Measurements from ENCODE around the gene TEKT5.

The TEKT5 gene

GRCh38 chr16:10660950-10661635, 33.6 kb downstream of the TEKT5 start:
- Histone ChIP-seq H3K4me2 (ENCODE audit: low read depth, low read length, poor library complexity, severe bottlenecking) (no peak overlapping the region), H3K4me3 (ENCODE audit: low read length, poor library complexity, severe bottlenecking) (no peak overlapping the region), H3K36me3 (ENCODE audit: insufficient read depth, low read length) (no peaks in the 10 kb centered on the region), H3K79me2 (ENCODE audit: insufficient read depth, low read length) (no peaks in the 10 kb centered on the region), H2AFZ (ENCODE audit: low read length) (no peak overlapping the region), H4K20me1 (ENCODE audit: insufficient read depth, low read length, poor library complexity, severe bottlenecking) (no peaks in the 10 kb centered on the region), H3K9ac (ENCODE audit: low read depth, low read length, poor library complexity, severe bottlenecking) (no peak overlapping the region), H3K9me3 (ENCODE audit: insufficient read depth, low read depth, low read length) (no peaks in the 10 kb centered on the region), H3F3A (ENCODE audit: low read depth) (no peaks in the 10 kb centered on the region), H3K9me2 (replicated peaks; ENCODE audit: low read depth, low read length) (no peaks in the 10 kb centered on the region), H3K27me3 (ENCODE audit: insufficient read depth, low read length, poor library complexity, severe bottlenecking) (no peaks in the 10 kb centered on the region), H3K4me1 (ENCODE audit: insufficient read depth, low read length, poor library complexity, severe bottlenecking) (no peaks in the 10 kb centered on the region)
- no peak for TF ChIP-seq EZH2phosphoT487 (IDR thresholded peaks at IDR 0.05; ENCODE audit: borderline replicate concordance)
- TF ChIP-seq, protein P1, sequence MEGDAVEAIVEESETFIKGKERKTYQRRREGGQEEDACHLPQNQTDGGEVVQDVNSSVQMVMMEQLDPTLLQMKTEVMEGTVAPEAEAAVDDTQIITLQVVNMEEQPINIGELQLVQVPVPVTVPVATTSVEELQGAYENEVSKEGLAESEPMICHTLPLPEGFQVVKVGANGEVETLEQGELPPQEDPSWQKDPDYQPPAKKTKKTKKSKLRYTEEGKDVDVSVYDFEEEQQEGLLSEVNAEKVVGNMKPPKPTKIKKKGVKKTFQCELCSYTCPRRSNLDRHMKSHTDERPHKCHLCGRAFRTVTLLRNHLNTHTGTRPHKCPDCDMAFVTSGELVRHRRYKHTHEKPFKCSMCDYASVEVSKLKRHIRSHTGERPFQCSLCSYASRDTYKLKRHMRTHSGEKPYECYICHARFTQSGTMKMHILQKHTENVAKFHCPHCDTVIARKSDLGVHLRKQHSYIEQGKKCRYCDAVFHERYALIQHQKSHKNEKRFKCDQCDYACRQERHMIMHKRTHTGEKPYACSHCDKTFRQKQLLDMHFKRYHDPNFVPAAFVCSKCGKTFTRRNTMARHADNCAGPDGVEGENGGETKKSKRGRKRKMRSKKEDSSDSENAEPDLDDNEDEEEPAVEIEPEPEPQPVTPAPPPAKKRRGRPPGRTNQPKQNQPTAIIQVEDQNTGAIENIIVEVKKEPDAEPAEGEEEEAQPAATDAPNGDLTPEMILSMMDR (conservative IDR thresholded peaks at IDR 0.05; ENCODE audit: low read length) = no peak

- H3K9me3 ChIP-seq (ENCODE audit: insufficient read depth, low read depth, low read length) = no peaks in the 10 kb centered on the region
- no peaks in the 10 kb centered on the region for H3K4me1 ChIP-seq (ENCODE audit: insufficient read depth, low read length, poor library complexity, severe bottlenecking)
- no peak overlapping the region for H3K9ac ChIP-seq (ENCODE audit: low read depth, low read length, poor library complexity, severe bottlenecking)
- no peaks in the 10 kb centered on the region for H3K27me3 ChIP-seq (ENCODE audit: insufficient read depth, low read length, poor library complexity, severe bottlenecking)
- H2AFZ ChIP-seq (ENCODE audit: low read length) = no peak overlapping the region
- H3K79me2 ChIP-seq (ENCODE audit: insufficient read depth, low read length) = no peaks in the 10 kb centered on the region
- no peaks in the 10 kb centered on the region for H3F3A ChIP-seq (ENCODE audit: low read depth)
- H3K36me3 ChIP-seq (ENCODE audit: insufficient read depth, low read length) = no peaks in the 10 kb centered on the region
- TF ChIP-seq, protein P1 (conservative IDR thresholded peaks at IDR 0.05; ENCODE audit: low read length) = no peak
- no peak for TF ChIP-seq EZH2phosphoT487 (IDR thresholded peaks at IDR 0.05; ENCODE audit: borderline replicate concordance)
- no peak overlapping the region for H3K4me2 ChIP-seq (ENCODE audit: low read depth, low read length, poor library complexity, severe bottlenecking)
- H4K20me1 ChIP-seq (ENCODE audit: insufficient read depth, low read length, poor library complexity, severe bottlenecking) = no peaks in the 10 kb centered on the region
- no peaks in the 10 kb centered on the region for H3K9me2 ChIP-seq (replicated peaks; ENCODE audit: low read depth, low read length)
- no peak overlapping the region for H3K4me3 ChIP-seq (ENCODE audit: low read length, poor library complexity, severe bottlenecking)
Observed at GRCh38 chr16:10658943-10659342, 35.8 kb downstream of the TEKT5 start.

GRCh38 chr16:10657925-10658324, 36.8 kb downstream of the TEKT5 start:
- H3K9me2 ChIP-seq (replicated peaks; ENCODE audit: low read depth, low read length) = no peaks in the 10 kb centered on the region
- H3K4me3 ChIP-seq (ENCODE audit: low read length, poor library complexity, severe bottlenecking) = no peak overlapping the region
- no peaks in the 10 kb centered on the region for H3K27me3 ChIP-seq (ENCODE audit: insufficient read depth, low read length, poor library complexity, severe bottlenecking)
- H2AFZ ChIP-seq (ENCODE audit: low read length) = no peak overlapping the region
- H4K20me1 ChIP-seq (ENCODE audit: insufficient read depth, low read length, poor library complexity, severe bottlenecking) = no peaks in the 10 kb centered on the region
- H3K4me1 ChIP-seq (ENCODE audit: insufficient read depth, low read length, poor library complexity, severe bottlenecking) = no peaks in the 10 kb centered on the region
- H3K4me2 ChIP-seq (ENCODE audit: low read depth, low read length, poor library complexity, severe bottlenecking) = no peak overlapping the region
- no peaks in the 10 kb centered on the region for H3K36me3 ChIP-seq (ENCODE audit: insufficient read depth, low read length)
- H3K79me2 ChIP-seq (ENCODE audit: insufficient read depth, low read length) = no peaks in the 10 kb centered on the region
- no peak for TF ChIP-seq EZH2phosphoT487 (IDR thresholded peaks at IDR 0.05; ENCODE audit: borderline replicate concordance)
- TF ChIP-seq, protein P1 (conservative IDR thresholded peaks at IDR 0.05; ENCODE audit: low read length) = no peak
- no peaks in the 10 kb centered on the region for H3F3A ChIP-seq (ENCODE audit: low read depth)
- no peak overlapping the region for H3K9ac ChIP-seq (ENCODE audit: low read depth, low read length, poor library complexity, severe bottlenecking)
- H3K9me3 ChIP-seq (ENCODE audit: insufficient read depth, low read depth, low read length) = no peaks in the 10 kb centered on the region
